Naive thymus-derived CD4-positive, alpha-beta T cell (primary cell): ENCODE data around the gene CREB5. TPM values are rescaled to one million over a fixed set of nuclear protein-coding genes. Genes with fewer than 3 reads are reported as not detected.
"Not testable (repeated sequence)": the region's sequence is repeated elsewhere in the genome, so short reads cannot be mapped to it uniquely, and the experiment has no call there.

Experiments
- ATAC-seq: fragments of 150-1000 bp; cut with Tn5 transposase; 2 replicates; pipeline ENCODE4 v1.10.0; 2021; ENCODE audit warnings: mild to moderate bottlenecking, moderate library complexity
- CTCF ChIA-PET: fragments of 350-600 bp; sonication (Branson Sonifier 250); formaldehyde crosslinking; loops from one replicate; lab custom pipeline; 2021; ENCODE audit warnings: antibody characterized with exemption; lab: Charles Lee
- POLR2A ChIA-PET: fragments of 350-600 bp; sonication (Branson Sonifier 250); formaldehyde crosslinking; loops from one replicate; lab custom pipeline; 2021; ENCODE audit warnings: antibody characterized with exemption, inconsistent platforms; lab: Charles Lee
- DNase-seq, 9 donors: peaks; one replicate each; pipeline versions ENCODE4 v3.0.0 to v3.0.0-alpha.2; 2020 to 2022; ENCODE audit warnings: mixed read lengths in 1 of 9
- H3K27ac ChIP-seq: one replicate; pipeline ENCODE4 v1.7.0; 2013; ENCODE audit warnings: mild to moderate bottlenecking, low read depth, low read length, moderate library complexity
- H3K27me3 ChIP-seq, 2 donors: one replicate each; pipeline ENCODE4 v1.7.0; 2013; ENCODE audit warnings: low read length in 2 of 2, mild to moderate bottlenecking in 2 of 2, moderate library complexity in 2 of 2; ENCODE audit not compliant: control insufficient read depth in 2 of 2, insufficient read depth in 2 of 2
- H3K36me3 ChIP-seq, 3 experiments: 1 replicate in 2 of 3; 2 replicates in 1 of 3; pipeline ENCODE4 v1.7.0; 2013; ENCODE audit warnings: low read length in 3 of 3, mild to moderate bottlenecking in 3 of 3, moderate library complexity in 1 of 3; ENCODE audit not compliant: insufficient read depth in 3 of 3, control insufficient read depth in 2 of 3
- H3K4me1 ChIP-seq, 2 donors: one replicate each; pipeline ENCODE4 v1.7.0; 2013; ENCODE audit warnings: low read length in 2 of 2, mild to moderate bottlenecking in 2 of 2, moderate library complexity in 1 of 2; ENCODE audit not compliant: control insufficient read depth in 2 of 2, insufficient read depth in 2 of 2
- H3K4me3 ChIP-seq: 2 replicates; pipeline ENCODE4 v1.7.0; 2013; ENCODE audit warnings: mild to moderate bottlenecking, low read length
- H3K9me3 ChIP-seq, 3 experiments: 1 replicate in 2 of 3; 2 replicates in 1 of 3; pipeline ENCODE4 v1.7.0; 2013; ENCODE audit warnings: low read length in 3 of 3; ENCODE audit not compliant: control insufficient read depth in 2 of 3
- H3K27ac Mint-ChIP-seq, 9 donors: one replicate each; pipeline ENCODE4 v1.8.0; 2020 to 2022; ENCODE audit warnings: mixed read lengths in 9 of 9, mild to moderate bottlenecking in 8 of 9, moderate library complexity in 5 of 9, inconsistent platforms in 2 of 9
- H3K27me3 Mint-ChIP-seq, 5 donors: one replicate each; pipeline ENCODE4 v1.8.0; 2021 to 2022; ENCODE audit warnings: mixed read lengths in 5 of 5, mild to moderate bottlenecking in 1 of 5
- H3K36me3 Mint-ChIP-seq, 5 donors: one replicate each; pipeline ENCODE4 v1.8.0; 2020 to 2022; ENCODE audit warnings: mixed read lengths in 5 of 5, mild to moderate bottlenecking in 3 of 5, inconsistent platforms in 1 of 5
- H3K4me1 Mint-ChIP-seq, 7 donors: one replicate each; pipeline ENCODE4 v1.8.0; 2020 to 2022; ENCODE audit warnings: mixed read lengths in 7 of 7, mild to moderate bottlenecking in 3 of 7, inconsistent platforms in 1 of 7
- H3K4me3 Mint-ChIP-seq, 10 donors: one replicate each; pipeline ENCODE4 v1.8.0; 2020 to 2022; ENCODE audit warnings: mild to moderate bottlenecking in 10 of 10, mixed read lengths in 10 of 10, moderate library complexity in 6 of 10, inconsistent platforms in 2 of 10
- H3K9me3 Mint-ChIP-seq, 11 donors: one replicate each; pipeline ENCODE4 v1.8.0; 2020 to 2022; ENCODE audit warnings: mixed read lengths in 11 of 11, mild to moderate bottlenecking in 4 of 11, inconsistent platforms in 1 of 11, moderate library complexity in 1 of 11
- intact Hi-C, 2 donors: fragments of 100-400 bp; cut with micrococcal nuclease; formaldehyde crosslinking; loops; one replicate each; pipeline ENCODE4 v1.15.1; 2023
- polyA plus RNA-seq, 2 donors: library from polyadenylated mRNA; unstranded; fragments of 300-500 nt; fragmentation: Illumina TruSeq; gene quantifications; one replicate each; pipeline ENCODE4 v1.2.3, GENCODE V29; 2021
- total RNA-seq, 6 experiments: library from RNA in 5 of 6; stranded (reverse) in 5 of 6; gene quantifications; 1 replicate in 5 of 6; 2 replicates in 1 of 6; pipeline ENCODE4 v1.2.3 and lab custom pipeline; 2021 to 2026

The CREB5 gene
- total and polyA plus RNA-seq, 7 experiments from 2014 or later: 0.22 to 18.4 (median 3.6) TPM; not detected in 4

DNA sequence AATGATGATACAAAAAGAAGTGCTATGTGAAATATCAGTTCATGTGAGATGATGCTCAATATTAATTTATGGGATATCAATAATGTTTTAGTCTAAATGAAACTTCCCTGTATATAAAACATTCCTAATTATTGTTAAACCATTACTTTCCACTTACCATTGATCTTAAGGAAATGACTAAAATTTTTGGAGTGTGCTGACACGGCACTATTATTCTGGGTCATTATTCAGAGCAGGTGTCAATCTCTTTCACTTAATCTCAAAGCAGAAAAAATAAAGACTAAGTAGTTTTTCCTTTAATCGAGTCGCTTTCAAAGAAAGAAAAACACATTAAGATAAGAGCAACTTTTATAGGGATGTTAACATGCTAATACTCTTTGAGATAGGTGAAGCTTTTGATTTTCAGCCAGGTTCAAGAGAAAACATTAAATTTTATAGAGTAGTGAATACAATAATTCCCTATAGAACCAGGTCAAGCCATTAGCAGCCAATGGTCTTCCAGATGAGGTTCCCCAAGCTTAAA lies 11.4 kb upstream of the CREB5 start:
- H3K4me3 ChIP-seq: no peak overlapping the region
- ChIA-PET CTCF (no interaction called here), POLR2A (no interaction called here)
- Mint-ChIP-seq H3K27me3 (peaks cover 1 to 20% (median 12%) of the 10 kb centered on the region in 5 donors), H3K27ac (no peak overlapping the region), H3K9me3 (no peaks in the 10 kb centered on the region), H3K36me3 (no peaks in the 10 kb centered on the region), H3K4me3 (no peak overlapping the region), H3K4me1 (no peaks in the 10 kb centered on the region)
- H3K27me3 ChIP-seq: no peaks in the 10 kb centered on the region
- H3K9me3 ChIP-seq: no peaks in the 10 kb centered on the region
- ATAC-seq (no peak), DNase-seq (no peak)
- intact Hi-C loops: no loop called here
- no peak overlapping the region for H3K27ac ChIP-seq
- no peaks in the 10 kb centered on the region for H3K36me3 ChIP-seq
- no peaks in the 10 kb centered on the region for H3K4me1 ChIP-seq

DNA sequence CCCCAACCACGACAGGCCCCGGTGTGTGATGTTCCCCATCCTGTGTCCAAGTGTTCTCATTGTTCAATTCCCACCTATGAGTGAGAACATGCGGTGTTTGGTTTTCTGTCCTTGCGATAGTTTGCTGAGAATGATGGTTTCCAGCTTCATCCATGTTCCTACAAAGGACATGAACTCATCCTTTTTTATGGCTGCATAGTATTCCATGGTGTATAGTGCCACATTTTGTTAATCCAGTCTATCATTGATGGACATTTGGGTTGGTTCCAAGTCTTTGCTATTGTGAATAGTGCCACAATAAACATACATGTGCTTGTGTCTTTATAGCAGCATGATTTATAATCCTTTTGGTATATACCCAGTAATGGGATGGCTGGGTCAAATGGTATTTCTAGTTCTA lies 10.8 kb upstream of the CREB5 start:
- H3K4me1 ChIP-seq, H3K4me3 Mint-ChIP-seq, H3K27ac ChIP-seq, H3K36me3 Mint-ChIP-seq, ATAC-seq, H3K27ac Mint-ChIP-seq, H3K9me3 ChIP-seq, H3K4me1 Mint-ChIP-seq, H3K9me3 Mint-ChIP-seq, CTCF ChIA-PET, POLR2A ChIA-PET, DNase-seq, intact Hi-C loops, H3K27me3 ChIP-seq, H3K4me3 ChIP-seq, H3K36me3 ChIP-seq: not testable (repeated sequence)
- peaks cover 8 to 23% (median 17%) of the 10 kb centered on the region in 5 donors for H3K27me3 Mint-ChIP-seq

DNA sequence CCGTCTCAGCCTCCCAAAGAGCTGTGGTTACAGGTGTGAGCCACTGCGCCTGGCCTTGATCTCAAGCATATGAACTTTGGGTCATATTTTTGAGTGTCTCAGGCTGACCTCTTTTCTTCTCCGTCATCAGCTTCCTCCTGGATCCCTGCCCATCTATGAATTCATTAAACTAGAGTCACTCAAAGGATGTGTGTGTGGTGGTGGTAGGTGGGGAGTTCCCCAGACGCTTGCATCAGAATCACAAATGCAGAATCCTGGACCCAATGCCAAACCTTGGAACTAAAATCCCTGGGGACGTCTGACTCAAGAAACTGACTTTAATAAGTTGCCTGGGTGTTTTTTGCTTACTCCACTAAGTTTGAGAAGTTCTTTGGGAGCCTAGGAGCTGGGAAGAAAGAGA lies 6.7 kb upstream of the CREB5 start:
- Histone ChIP-seq H3K27ac (no peak overlapping the region), H3K4me3 (no peak overlapping the region), H3K27me3 (peaks cover 0 to 8% of the 10 kb centered on the region in 2 donors), H3K9me3 (no peaks in the 10 kb centered on the region), H3K4me1 (peaks cover 0 to 4% of the 10 kb centered on the region in 2 donors), H3K36me3 (no peaks in the 10 kb centered on the region)
- intact Hi-C loops: no loop called here
- Mint-ChIP-seq H3K27ac (no peak overlapping the region), H3K27me3 (peaks cover 37 to 50% (median 41%) of the 10 kb centered on the region in 5 donors), H3K9me3 (peaks cover 0 to 1% (median 0%) of the 10 kb centered on the region in 11 donors), H3K36me3 (peaks cover 0 to 3% (median 0%) of the 10 kb centered on the region in 5 donors), H3K4me1 (peaks cover 7 to 18% (median 15%) of the 10 kb centered on the region in 7 donors), H3K4me3 (no peak overlapping the region)
- ChIA-PET CTCF (no interaction called here), POLR2A (no interaction called here)
- DNase-seq (no peak), ATAC-seq (no peak)

DNA sequence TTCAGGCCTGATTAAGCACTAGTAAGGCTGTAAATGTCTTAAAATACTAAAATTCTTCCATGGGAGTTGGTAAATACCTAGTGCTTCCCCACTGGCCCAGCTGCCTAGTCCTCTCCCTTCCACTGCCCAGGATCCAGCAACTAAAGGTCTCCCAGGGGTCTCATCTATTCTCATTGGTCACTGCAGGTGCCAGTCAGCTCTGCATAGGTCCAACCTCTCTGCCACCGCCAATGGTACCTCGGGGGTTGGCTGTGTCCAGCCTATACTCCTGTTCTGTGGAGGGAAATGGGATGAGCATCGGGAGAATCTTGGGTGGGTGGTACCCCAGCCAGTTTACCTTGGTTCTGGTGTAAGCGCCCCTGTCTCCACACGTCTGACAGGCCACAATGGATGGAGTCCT lies 6.1 kb upstream of the CREB5 start:
- ATAC-seq: no peak
- no peak for DNase-seq
- H3K4me3 ChIP-seq: no peak overlapping the region
- no peaks in the 10 kb centered on the region for H3K9me3 ChIP-seq
- peaks cover 3 to 10% of the 10 kb centered on the region in 2 donors for H3K27me3 ChIP-seq
- Mint-ChIP-seq H3K27ac (no peak overlapping the region), H3K27me3 (peaks cover 42 to 56% (median 46%) of the 10 kb centered on the region in 5 donors), H3K9me3 (peaks cover 0 to 1% (median 0%) of the 10 kb centered on the region in 11 donors), H3K4me1 (peaks cover 7 to 24% (median 19%) of the 10 kb centered on the region in 7 donors), H3K36me3 (peaks cover 0 to 3% (median 0%) of the 10 kb centered on the region in 5 donors), H3K4me3 (no peak overlapping the region)
- peaks cover 0 to 8% of the 10 kb centered on the region in 2 donors for H3K4me1 ChIP-seq
- CTCF ChIA-PET: no interaction called here
- no peak overlapping the region for H3K27ac ChIP-seq
- H3K36me3 ChIP-seq: no peaks in the 10 kb centered on the region
- POLR2A ChIA-PET: no interaction called here
- intact Hi-C loops: no loop called here

- Mint-ChIP-seq H3K4me3 (peak overlapping the region in 4 of 10 donors; percentile 3 to 90 (median 31)), H3K36me3 (peaks cover 0 to 3% (median 0%) of the 10 kb centered on the region in 5 donors), H3K27ac (no peak overlapping the region), H3K9me3 (peaks cover 0 to 1% (median 0%) of the 10 kb centered on the region in 11 donors), H3K27me3 (peaks cover 57 to 67% (median 61%) of the 10 kb centered on the region in 5 donors), H3K4me1 (peaks cover 7 to 30% (median 22%) of the 10 kb centered on the region in 7 donors)
- no peak for ATAC-seq
- peaks cover 3 to 10% of the 10 kb centered on the region in 2 donors for H3K27me3 ChIP-seq
- intact Hi-C loops: no loop called here
- no peak overlapping the region for H3K27ac ChIP-seq
- no peak for DNase-seq
- no peaks in the 10 kb centered on the region for H3K9me3 ChIP-seq
- H3K4me3 ChIP-seq: no peak overlapping the region
- CTCF ChIA-PET: no interaction called here
- no peaks in the 10 kb centered on the region for H3K36me3 ChIP-seq
- POLR2A ChIA-PET: no interaction called here
- H3K4me1 ChIP-seq: peaks cover 0 to 8% of the 10 kb centered on the region in 2 donors
These were observed 4.7 kb upstream of the CREB5 start for GRCh38 chr7:28407651-28408050.

DNA sequence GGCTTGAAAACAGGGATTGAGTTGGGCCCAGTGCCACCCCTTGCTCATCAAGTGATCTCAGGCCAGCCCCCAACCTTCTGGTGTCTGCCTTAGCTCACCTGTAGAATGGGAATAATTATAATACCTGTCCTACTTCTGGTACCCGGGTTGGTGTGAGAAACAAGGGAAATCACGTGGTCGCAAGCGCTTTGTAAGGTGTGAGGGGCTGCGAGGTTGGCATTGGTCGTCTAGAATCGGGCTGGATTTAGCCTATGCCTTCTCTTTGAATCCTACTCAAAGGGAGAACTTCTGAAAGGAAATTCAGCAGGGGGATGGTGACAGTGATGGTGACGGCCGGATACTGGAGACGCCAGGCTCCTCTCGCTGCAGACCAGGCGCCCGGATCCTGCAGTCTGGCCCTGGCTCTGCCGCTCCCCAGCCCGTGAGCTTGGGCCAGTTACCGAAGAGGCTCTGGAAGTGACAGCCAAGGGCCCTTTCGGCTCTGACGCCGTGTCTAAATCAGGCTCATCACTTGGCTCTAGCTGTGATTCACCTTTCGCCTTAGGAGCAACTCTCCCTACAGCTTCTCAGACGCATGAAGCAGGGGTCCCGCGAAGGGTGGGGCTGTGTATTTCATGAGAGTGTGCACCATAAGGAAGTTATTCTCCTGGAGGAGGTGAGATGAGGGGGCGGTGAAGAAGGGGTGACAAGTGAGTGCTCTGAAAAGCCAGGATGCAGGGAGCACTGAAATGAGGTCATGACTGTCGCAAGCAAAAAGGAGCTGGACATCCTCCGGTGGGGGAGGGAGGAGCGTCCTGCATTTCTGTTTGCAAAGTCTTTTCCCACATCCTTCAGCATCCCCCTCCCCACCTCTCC lies 4.0 kb upstream of the CREB5 start:
- H3K4me1 ChIP-seq: peaks cover 0 to 8% of the 10 kb centered on the region in 2 donors
- Mint-ChIP-seq H3K27ac (no peak overlapping the region), H3K4me1 (peaks cover 7 to 30% (median 22%) of the 10 kb centered on the region in 7 donors), H3K36me3 (peaks cover 0 to 3% (median 0%) of the 10 kb centered on the region in 5 donors), H3K27me3 (peaks cover 64 to 71% (median 67%) of the 10 kb centered on the region in 5 donors), H3K9me3 (peaks cover 0 to 1% (median 0%) of the 10 kb centered on the region in 11 donors), H3K4me3 (peak overlapping the region; percentile 61 to 91 (median 82))
- H3K27ac ChIP-seq: no peak overlapping the region
- POLR2A ChIA-PET: no interaction called here
- DNase-seq: no peak
- CTCF ChIA-PET: no interaction called here
- no peaks in the 10 kb centered on the region for H3K9me3 ChIP-seq
- no peak overlapping the region for H3K4me3 ChIP-seq
- intact Hi-C loops: no loop called here
- no peaks in the 10 kb centered on the region for H3K36me3 ChIP-seq
- ATAC-seq: no peak
- H3K27me3 ChIP-seq: peaks cover 3 to 10% of the 10 kb centered on the region in 2 donors
